Panc1 (cell line): Measurements from ENCODE around the gene CUX1. TPM values are rescaled to one million over a fixed set of nuclear protein-coding genes. Genes with fewer than 3 reads are reported as not detected.

Source experiments
- ATAC-seq: fragments of 200-7000 bp; cut with Tn5 transposase; 2 replicates; pipeline ENCODE4 v1.9.1; 2020; ENCODE audit warnings: mild to moderate bottlenecking, moderate library complexity
- BruUV-seq: library from RNA; stranded (reverse); fragments of 400-500 nt; replicated peaks from 2 replicates; lab custom pipeline; 2021; lab: Mats Ljungman, UMichigan
- CTCF ChIA-PET: fragments of 300-600 bp; sonication (Branson Sonifier 250); formaldehyde crosslinking; loops from one replicate; lab custom pipeline; 2022; ENCODE audit warnings: antibody characterized with exemption; lab: Charles Lee
- POLR2A ChIA-PET: fragments of 300-600 bp; sonication (Branson Sonifier 250); formaldehyde crosslinking; loops from one replicate; lab custom pipeline; 2022; ENCODE audit warnings: antibody characterized with exemption; lab: Charles Lee
- DNase-seq: peaks from one replicate; pipeline ENCODE4 v3.0.0-alpha.2; 2010; ENCODE audit warnings: low read depth, low spot score
- H3K27ac ChIP-seq: 2 replicates; pipeline ENCODE4 v1.5.1; 2011; ENCODE audit warnings: mild to moderate bottlenecking, low read length, inconsistent platforms
- H3K27me3 ChIP-seq: fragments of 200-500 bp; sonication (Bioruptor generic); 2 replicates; pipeline ENCODE4 v1.6.0; 2014; ENCODE audit warnings: low read length, inconsistent platforms; ENCODE audit not compliant: control insufficient read depth, insufficient read depth
- H3K36me3 ChIP-seq: fragments of 200-500 bp; sonication (Bioruptor generic); 2 replicates; pipeline ENCODE4 v1.5.1; 2014; ENCODE audit warnings: inconsistent platforms, mild to moderate bottlenecking, low read length, moderate library complexity; ENCODE audit not compliant: control insufficient read depth, insufficient read depth
- H3K4me1 ChIP-seq: 2 replicates; pipeline ENCODE4 v1.5.1; 2011; ENCODE audit warnings: inconsistent platforms, mild to moderate bottlenecking, low read length, moderate library complexity; ENCODE audit not compliant: control insufficient read depth, insufficient read depth
- H3K4me3 ChIP-seq, 2 experiments: 2 replicates each; pipeline ENCODE4 v1.5.1; 2011 to 2012; ENCODE audit warnings: low read depth in 2 of 2, low read length in 2 of 2, mild to moderate bottlenecking in 2 of 2, inconsistent platforms in 1 of 2, moderate library complexity in 1 of 2
- H3K9me3 ChIP-seq: fragments of 200-500 bp; sonication (Bioruptor generic); 2 replicates; pipeline ENCODE4 v1.5.1; 2014; ENCODE audit warnings: low read depth, mild to moderate bottlenecking, inconsistent platforms, low read length, moderate library complexity; ENCODE audit not compliant: control insufficient read depth, insufficient read depth
- POLR2AphosphoS5 ChIP-seq: IDR thresholded peaks from 2 replicates; pipeline ENCODE4 v1.6.1; 2012; ENCODE audit warnings: mild to moderate bottlenecking, low read depth, low read length, moderate library complexity
- SIN3A ChIP-seq: IDR thresholded peaks from 2 replicates; pipeline ENCODE4 v1.6.1; 2012; ENCODE audit warnings: low read depth, mild to moderate bottlenecking, low read length, moderate library complexity, borderline replicate concordance; ENCODE audit not compliant: insufficient read depth
- TCF7L2 ChIP-seq: IDR thresholded peaks from 2 replicates; pipeline ENCODE4 v1.6.1; 2011; ENCODE audit warnings: mild to moderate bottlenecking, low read depth, low read length, inconsistent platforms
- in situ Hi-C: cut with HindIII; loops from 2 replicates; pipeline ENCODE4 v1.10.0; 2016; ENCODE audit warnings: low sequenced_read_pairs, low pct_unique_long_range_greater_than_20kb
- intact Hi-C: fragments of 100-400 bp; cut with micrococcal nuclease; formaldehyde crosslinking; loops from one replicate; pipeline ENCODE4 v1.10.0; 2022; ENCODE audit not compliant: unreplicated experiment
- total RNA-seq: library from RNA; stranded (reverse); gene quantifications from one replicate; pipeline ENCODE4 v1.2.1, GENCODE V29; 2021; ENCODE audit not compliant: unreplicated experiment
- TF ChIP-seq, protein P1 (sequence below): fragments of 450-650 bp; IDR thresholded peaks from 2 replicates; pipeline ENCODE4 v1.5.1; 2017; ENCODE audit warnings: mild to moderate bottlenecking
- TF ChIP-seq, protein P2 (sequence below), 2 experiments: IDR thresholded peaks; 2 replicates each; pipeline ENCODE4 v1.6.1; 2011 to 2012; ENCODE audit warnings: low read depth in 2 of 2, control low read depth in 1 of 2, low read length in 1 of 2, mild to moderate bottlenecking in 1 of 2, moderate library complexity in 1 of 2; ENCODE audit not compliant: insufficient read depth in 1 of 2

Gene CUX1
- total RNA-seq, 1 experiment from 2014 or later, result 50.9 TPM

- Histone ChIP-seq H3K4me1 (no peaks in the 10 kb centered on the region), H3K9me3 (no peaks in the 10 kb centered on the region), H3K27me3 (no peaks in the 10 kb centered on the region), H3K27ac (no peak overlapping the region), H3K4me3 (no peak overlapping the region), H3K36me3 (no peaks in the 10 kb centered on the region)
- in situ Hi-C loops (no loop called here), intact Hi-C loops (no loop called here)
- ChIA-PET POLR2A (no interaction called here), CTCF (no interaction called here)
- BruUV-seq, result no TSS peak
- TF ChIP-seq, protein P1, sequence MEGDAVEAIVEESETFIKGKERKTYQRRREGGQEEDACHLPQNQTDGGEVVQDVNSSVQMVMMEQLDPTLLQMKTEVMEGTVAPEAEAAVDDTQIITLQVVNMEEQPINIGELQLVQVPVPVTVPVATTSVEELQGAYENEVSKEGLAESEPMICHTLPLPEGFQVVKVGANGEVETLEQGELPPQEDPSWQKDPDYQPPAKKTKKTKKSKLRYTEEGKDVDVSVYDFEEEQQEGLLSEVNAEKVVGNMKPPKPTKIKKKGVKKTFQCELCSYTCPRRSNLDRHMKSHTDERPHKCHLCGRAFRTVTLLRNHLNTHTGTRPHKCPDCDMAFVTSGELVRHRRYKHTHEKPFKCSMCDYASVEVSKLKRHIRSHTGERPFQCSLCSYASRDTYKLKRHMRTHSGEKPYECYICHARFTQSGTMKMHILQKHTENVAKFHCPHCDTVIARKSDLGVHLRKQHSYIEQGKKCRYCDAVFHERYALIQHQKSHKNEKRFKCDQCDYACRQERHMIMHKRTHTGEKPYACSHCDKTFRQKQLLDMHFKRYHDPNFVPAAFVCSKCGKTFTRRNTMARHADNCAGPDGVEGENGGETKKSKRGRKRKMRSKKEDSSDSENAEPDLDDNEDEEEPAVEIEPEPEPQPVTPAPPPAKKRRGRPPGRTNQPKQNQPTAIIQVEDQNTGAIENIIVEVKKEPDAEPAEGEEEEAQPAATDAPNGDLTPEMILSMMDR, result no peak
- TF ChIP-seq TCF7L2 (no peak), POLR2AphosphoS5 (no peak), SIN3A (no peak)
- TF ChIP-seq, protein P2, sequence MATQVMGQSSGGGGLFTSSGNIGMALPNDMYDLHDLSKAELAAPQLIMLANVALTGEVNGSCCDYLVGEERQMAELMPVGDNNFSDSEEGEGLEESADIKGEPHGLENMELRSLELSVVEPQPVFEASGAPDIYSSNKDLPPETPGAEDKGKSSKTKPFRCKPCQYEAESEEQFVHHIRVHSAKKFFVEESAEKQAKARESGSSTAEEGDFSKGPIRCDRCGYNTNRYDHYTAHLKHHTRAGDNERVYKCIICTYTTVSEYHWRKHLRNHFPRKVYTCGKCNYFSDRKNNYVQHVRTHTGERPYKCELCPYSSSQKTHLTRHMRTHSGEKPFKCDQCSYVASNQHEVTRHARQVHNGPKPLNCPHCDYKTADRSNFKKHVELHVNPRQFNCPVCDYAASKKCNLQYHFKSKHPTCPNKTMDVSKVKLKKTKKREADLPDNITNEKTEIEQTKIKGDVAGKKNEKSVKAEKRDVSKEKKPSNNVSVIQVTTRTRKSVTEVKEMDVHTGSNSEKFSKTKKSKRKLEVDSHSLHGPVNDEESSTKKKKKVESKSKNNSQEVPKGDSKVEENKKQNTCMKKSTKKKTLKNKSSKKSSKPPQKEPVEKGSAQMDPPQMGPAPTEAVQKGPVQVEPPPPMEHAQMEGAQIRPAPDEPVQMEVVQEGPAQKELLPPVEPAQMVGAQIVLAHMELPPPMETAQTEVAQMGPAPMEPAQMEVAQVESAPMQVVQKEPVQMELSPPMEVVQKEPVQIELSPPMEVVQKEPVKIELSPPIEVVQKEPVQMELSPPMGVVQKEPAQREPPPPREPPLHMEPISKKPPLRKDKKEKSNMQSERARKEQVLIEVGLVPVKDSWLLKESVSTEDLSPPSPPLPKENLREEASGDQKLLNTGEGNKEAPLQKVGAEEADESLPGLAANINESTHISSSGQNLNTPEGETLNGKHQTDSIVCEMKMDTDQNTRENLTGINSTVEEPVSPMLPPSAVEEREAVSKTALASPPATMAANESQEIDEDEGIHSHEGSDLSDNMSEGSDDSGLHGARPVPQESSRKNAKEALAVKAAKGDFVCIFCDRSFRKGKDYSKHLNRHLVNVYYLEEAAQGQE (IDR thresholded peaks at IDR 0.05; ENCODE audit: insufficient read depth in 1 of 2, low read depth in 2 of 2, low read length in 1 of 2), result no peak
- DNase-seq, result no peak
- no peak for ATAC-seq
These were observed 212.2 kb downstream of the CUX1 start for GRCh38 chr7:102029616-102030015.

- POLR2A ChIA-PET, result no interaction called here
- ATAC-seq (no peak), DNase-seq (no peak)
- no peak overlapping the region for H3K27ac ChIP-seq
- no peaks in the 10 kb centered on the region for H3K27me3 ChIP-seq
- no peaks in the 10 kb centered on the region for H3K4me1 ChIP-seq
- no peaks in the 10 kb centered on the region for H3K9me3 ChIP-seq
- intact Hi-C loops (no loop called here), in situ Hi-C loops (no loop called here)
- H3K4me3 ChIP-seq, result no peak overlapping the region
- no TSS peak for BruUV-seq
- CTCF ChIA-PET, result no interaction called here
- H3K36me3 ChIP-seq, result no peaks in the 10 kb centered on the region
- no peak for TF ChIP-seq TCF7L2
- TF ChIP-seq, protein P1, result no peak
- TF ChIP-seq SIN3A, result no peak
- TF ChIP-seq, protein P2 (IDR thresholded peaks at IDR 0.05; ENCODE audit: insufficient read depth in 1 of 2, low read depth in 2 of 2, low read length in 1 of 2), result no peak
- no peak for TF ChIP-seq POLR2AphosphoS5
These were observed 213.3 kb downstream of the CUX1 start for GRCh38 chr7:102030696-102031095.
